Measurements from ENCODE around the gene RCSD1. TPM values are rescaled to one million over a fixed set of nuclear protein-coding genes. Genes with fewer than 3 reads are reported as not detected.

RCSD1 gene
- total and polyA plus RNA-seq, 2 donors (not counting 3 experiments of a cell fraction or from before 2014, with no cell fraction given): 0.08 to 1.00 TPM

- H3K9me1 ChIP-seq (replicated peaks; ENCODE audit: control insufficient read depth, extremely low read depth, insufficient read depth, low read length): no peaks in the 10 kb centered on the region
- H3K4me3 ChIP-seq (replicated peaks in 1 of 3; ENCODE audit: insufficient read depth in 1 of 3, low read depth in 1 of 3, low read length in 3 of 3): no peak overlapping the region
- H3K9ac ChIP-seq (replicated peaks; ENCODE audit: extremely low read depth, insufficient read depth, low read length): no peak overlapping the region
- H4K20me1 ChIP-seq (replicated peaks; ENCODE audit: control insufficient read depth, extremely low read depth, insufficient read depth, low read length): no peaks in the 10 kb centered on the region
- no peak overlapping the region for H3K4me2 ChIP-seq (ENCODE audit: insufficient read depth, low read length)
- ChIA-PET POLR2A (no interaction called here), CTCF (no interaction called here)
- DNase-seq (ENCODE audit: low read depth, low spot score) (no peak), FAIRE-seq (no peak)
- intact Hi-C loops (cut with micrococcal nuclease) (no loop called here), dilution Hi-C loops (cut with MboI; ENCODE audit: extremely low pct_ligation_motif_present, low sequenced_read_pairs) (no loop called here)
- H3K9me3 ChIP-seq (replicated peaks; ENCODE audit: control insufficient read depth, insufficient read depth, low read length): no peaks in the 10 kb centered on the region
- no peaks in the 10 kb centered on the region for H3K27me3 ChIP-seq (ENCODE audit: control insufficient read depth in 2 of 2, insufficient read depth in 2 of 2, low read length in 2 of 2)
- H3K27ac ChIP-seq (ENCODE audit: insufficient read depth, low read depth, low read length): no peak overlapping the region
- H3K4me1 ChIP-seq (ENCODE audit: control insufficient read depth, extremely low read depth, insufficient read depth, low read length): no peaks in the 10 kb centered on the region
- H3K36me3 ChIP-seq (ENCODE audit: control insufficient read depth in 2 of 2, extremely low read depth in 1 of 2, insufficient read depth in 2 of 2, low read length in 2 of 2): no peaks in the 10 kb centered on the region
- peaks cover 52% of the 10 kb centered on the region for H3K79me2 ChIP-seq (ENCODE audit: control insufficient read depth, insufficient read depth, low read length)
- H2AFZ ChIP-seq (ENCODE audit: low read depth, low read length): no peak overlapping the region
- BruUV-seq (replicated peaks): no TSS peak
- no peak for TF ChIP-seq FOS (IDR thresholded peaks at IDR 0.05; ENCODE audit: borderline replicate concordance, insufficient read depth, low read length)
- no peak for TF ChIP-seq CTCF (IDR thresholded peaks at IDR 0.05; ENCODE audit: extremely low read depth in 1 of 2, insufficient read depth in 1 of 2, low read depth in 1 of 2, low read length in 2 of 2)
- TF ChIP-seq MAX (IDR thresholded peaks at IDR 0.05; ENCODE audit: insufficient read depth, insufficient read length): no peak
- no peak for TF ChIP-seq MYC (IDR thresholded peaks at IDR 0.05; ENCODE audit: low read depth, low read length)
- TF ChIP-seq EZH2 (IDR thresholded peaks at IDR 0.05; ENCODE audit: borderline replicate concordance, low read depth, low read length, severe bottlenecking): no peak
- no peak for TF ChIP-seq POLR2AphosphoS5 (IDR thresholded peaks at IDR 0.05; ENCODE audit: insufficient read depth, low read depth, low read length)
- no peak for TF ChIP-seq GATA2 (IDR thresholded peaks at IDR 0.05; ENCODE audit: insufficient read depth, insufficient read length, low read depth, low read length)
- no peak for TF ChIP-seq JUN (IDR thresholded peaks at IDR 0.05; ENCODE audit: borderline replicate concordance, insufficient read depth, insufficient read length, low read depth)
- TF ChIP-seq POLR2A (IDR thresholded peaks at IDR 0.05; ENCODE audit: low read depth, low read length): no peak
Measured at GRCh38 chr1:167746988-167747655, 117.1 kb downstream of the RCSD1 start.
